Stimulated activated naive CD4-positive, alpha-beta T cell (primary cell): Measurements from ENCODE around the gene DOCK10.
"Not testable (repeated sequence)": the region's sequence is repeated elsewhere in the genome, so short reads cannot be mapped to it uniquely, and the experiment has no call there.

Source experiments
- DNase-seq, 6 experiments: peaks; one replicate each; lab custom pipeline; 2025; lab: John Stamatoyannopoulos, UW

DOCK10 gene

GRCh38 chr2:225041851-225042799 is at the start of gene DOCK10:
DOCK10 (minus strand) TSS chr2:225042468; CDS start chr2:225042374, 94 bp downstream.
- peak; percentile 37 to 64 (median 51) for DNase-seq

GRCh38 chr2:225091336-225091735 is 49.1 kb upstream of the DOCK10 start:
- no peak for DNase-seq

- DNase-seq = no peak
These were observed 48.5 kb upstream of the DOCK10 start for GRCh38 chr2:225090746-225091145.

- DNase-seq = no peak
These were observed 44.6 kb upstream of the DOCK10 start for GRCh38 chr2:225086915-225087314.

GRCh38 chr2:225086439-225086838 is 44.2 kb upstream of the DOCK10 start:
- DNase-seq = no peak

GRCh38 chr2:225083276-225083675 is 41.0 kb upstream of the DOCK10 start:
- no peak for DNase-seq

- no peak for DNase-seq
These were observed 33.9 kb upstream of the DOCK10 start for GRCh38 chr2:225076125-225076524.

GRCh38 chr2:225074919-225075681 is 32.8 kb upstream of the DOCK10 start:
- no peak for DNase-seq

GRCh38 chr2:225074366-225074765 is 32.1 kb upstream of the DOCK10 start:
- no peak for DNase-seq

GRCh38 chr2:225073198-225073597 is 30.9 kb upstream of the DOCK10 start:
- no peak for DNase-seq

GRCh38 chr2:225072444-225072843 is 30.2 kb upstream of the DOCK10 start:
- no peak for DNase-seq

- DNase-seq = no peak
These were observed 28.5 kb upstream of the DOCK10 start for GRCh38 chr2:225070811-225071210.

- DNase-seq = no peak
These were observed 27.7 kb upstream of the DOCK10 start for GRCh38 chr2:225069966-225070365.

GRCh38 chr2:225069477-225069876 is 27.2 kb upstream of the DOCK10 start:
- no peak for DNase-seq

- no peak for DNase-seq
These were observed 23.6 kb upstream of the DOCK10 start for GRCh38 chr2:225065882-225066281.

- DNase-seq = no peak
These were observed 22.7 kb upstream of the DOCK10 start for GRCh38 chr2:225064928-225065327.

- no peak for DNase-seq
These were observed 22.1 kb upstream of the DOCK10 start for GRCh38 chr2:225064362-225064761.

GRCh38 chr2:225056330-225057073 is 14.2 kb upstream of the DOCK10 start:
- no peak for DNase-seq

- no peak for DNase-seq
These were observed 13.4 kb upstream of the DOCK10 start for GRCh38 chr2:225055714-225056113.

- DNase-seq = peak in 3 of 6 experiments; percentile 69 to 73 (median 70)
These were observed 10.4 kb upstream of the DOCK10 start for GRCh38 chr2:225052703-225053102.

GRCh38 chr2:225047502-225047901 is 5.2 kb upstream of the DOCK10 start:
- not testable (repeated sequence) for DNase-seq

- no peak for DNase-seq
These were observed 516 bp upstream of the DOCK10 start for GRCh38 chr2:225042800-225043167.
